HepG2 (cell line): ENCODE measurements around the gene MTHFSD. TPM values are rescaled to one million over a fixed set of nuclear protein-coding genes. Genes with fewer than 3 reads are reported as not detected.

Experiments used
- ATAC-seq: fragments of 200-7000 bp; cut with Tn5 transposase; 3 replicates; pipeline ENCODE4 v1.9.1; 2020; ENCODE audit warnings: mild to moderate bottlenecking, moderate library complexity
- BruUV-seq: library from RNA; stranded (reverse); fragments of 400-500 nt; replicated peaks from 2 replicates; lab custom pipeline; 2021; lab: Mats Ljungman, UMichigan
- CTCF ChIA-PET: fragments of 300-600 bp; formaldehyde crosslinking; extraction: SDS; loops from one replicate; lab custom pipeline; 2021; ENCODE audit warnings: low total read pairs, inconsistent platforms, low intra/inter-chr PET ratio; lab: Yijun Ruan, JAX
- POLR2A ChIA-PET: fragments of 350-600 bp; sonication (Branson Sonifier 250); formaldehyde crosslinking; loops from one replicate; lab custom pipeline; 2020; ENCODE audit warnings: antibody characterized with exemption, inconsistent platforms; lab: Yijun Ruan, JAX
- DNase-seq: peaks from one replicate; pipeline ENCODE4 v3.0.0-alpha.2; 2015; ENCODE audit warnings: low spot score
- FAIRE-seq: peaks from 3 replicates; lab custom pipeline; 2011; peaks lifted over from hg19 to GRCh38; lab: Jason Lieb, UNC
- H2AFZ ChIP-seq: one replicate; pipeline ENCODE4 v1.6.1; 2011; ENCODE audit warnings: low read length, inconsistent platforms
- H3K27ac ChIP-seq: fragments of 300-600 bp; 3 replicates; pipeline ENCODE4 v1.8.0; 2011; ENCODE audit warnings: mixed run types, mild to moderate bottlenecking, mixed read lengths, low read length, inconsistent platforms; ENCODE audit not compliant: insufficient read depth; ENCODE audit errors: extremely low read length
- H3K27me3 ChIP-seq, 2 experiments: fragments of 200-600 bp in 1 of 2; 2 replicates in 1 of 2; 3 replicates in 1 of 2; pipeline versions ENCODE4 v1.6.0 to v1.8.0; 2011; ENCODE audit warnings: low read length in 2 of 2, mild to moderate bottlenecking in 2 of 2, moderate library complexity in 2 of 2, inconsistent platforms in 1 of 2; ENCODE audit not compliant: insufficient read depth in 2 of 2, control insufficient read depth in 1 of 2
- H3K36me3 ChIP-seq, 2 experiments: fragments of 200-600 bp in 1 of 2; replicated peaks in 1 of 2; 2 replicates in 1 of 2; 3 replicates in 1 of 2; pipeline versions ENCODE4 v1.5.1 to v1.8.0; 2011; ENCODE audit warnings: low read length in 2 of 2, inconsistent platforms in 1 of 2; ENCODE audit not compliant: insufficient read depth in 2 of 2, control insufficient read depth in 1 of 2
- H3K4me1 ChIP-seq: 2 replicates; pipeline ENCODE4 v1.5.1; 2012; ENCODE audit warnings: low read length, inconsistent platforms; ENCODE audit not compliant: insufficient read depth
- H3K4me2 ChIP-seq: 2 replicates; pipeline ENCODE4 v1.6.0; 2011; ENCODE audit warnings: low read depth, low read length, inconsistent platforms
- H3K4me3 ChIP-seq, 3 experiments: fragments of 200-600 bp in 1 of 3; sonication (generic), shearing (Covaris generic) in 1 of 3; replicated peaks in 1 of 3; 2 replicates each; pipeline ENCODE4 v1.5.1; 2011 to 2016; ENCODE audit warnings: low read length in 3 of 3, inconsistent platforms in 2 of 3, low read depth in 2 of 3, mild to moderate bottlenecking in 2 of 3, control low read depth in 1 of 3, mixed read lengths in 1 of 3; ENCODE audit not compliant: insufficient read depth in 1 of 3
- H3K79me2 ChIP-seq: one replicate; pipeline ENCODE4 v1.6.1; 2011; ENCODE audit warnings: low read length, inconsistent platforms; ENCODE audit not compliant: insufficient read depth
- H3K9ac ChIP-seq: 2 replicates; pipeline ENCODE4 v1.6.0; 2011; ENCODE audit warnings: mild to moderate bottlenecking, low read depth, low read length, inconsistent platforms; ENCODE audit not compliant: insufficient read depth
- H3K9me3 ChIP-seq: 2 replicates; pipeline ENCODE4 v1.5.1; 2012; ENCODE audit warnings: mild to moderate bottlenecking, low read length
- H4K20me1 ChIP-seq: 2 replicates; pipeline ENCODE4 v1.6.0; 2011; ENCODE audit warnings: inconsistent platforms, mild to moderate bottlenecking, low read length, moderate library complexity; ENCODE audit not compliant: insufficient read depth
- GATAD1 ChIP-seq: IDR thresholded peaks from 2 replicates; pipeline ENCODE4 v1.6.1; 2016; ENCODE audit warnings: missing genetic modification reagents, missing compliant biosample characterization
- KDM5B ChIP-seq: sonication (generic); formaldehyde crosslinking; IDR thresholded peaks from 2 replicates; pipeline ENCODE4 v1.4.0; 2020; ENCODE audit warnings: missing genetic modification reagents, mild to moderate bottlenecking, borderline replicate concordance
- NKX3-1 ChIP-seq: sonication (generic); formaldehyde crosslinking; IDR thresholded peaks from 2 replicates; pipeline ENCODE4 v1.5.0; 2020; ENCODE audit warnings: missing genetic modification reagents
- POLR2AphosphoS5 ChIP-seq: IDR thresholded peaks from 2 replicates; pipeline ENCODE4 v1.6.1; 2012; ENCODE audit warnings: low read depth, low read length
- PTBP1 ChIP-seq: fragments of 200-400 bp; formaldehyde crosslinking; IDR thresholded peaks from 2 replicates; pipeline ENCODE4 v1.6.1; 2018; ENCODE audit warnings: low read length, low read depth; ENCODE audit not compliant: poor library complexity, severe bottlenecking
- ZFY ChIP-seq: sonication (generic); formaldehyde crosslinking; IDR thresholded peaks from 2 replicates; pipeline ENCODE4 v1.4.0; 2020; ENCODE audit warnings: missing genetic modification reagents
- ZNF12 ChIP-seq: sonication (generic); formaldehyde crosslinking; IDR thresholded peaks from 2 replicates; pipeline ENCODE4 v1.5.0; 2020; ENCODE audit warnings: missing genetic modification reagents
- ZNF143 ChIP-seq: sonication (generic); formaldehyde crosslinking; IDR thresholded peaks from 2 replicates; pipeline ENCODE4 v1.4.0; 2020; ENCODE audit warnings: missing genetic modification reagents
- ZNF350 ChIP-seq: sonication (generic); formaldehyde crosslinking; IDR thresholded peaks from 2 replicates; pipeline ENCODE4 v1.4.0; 2020; ENCODE audit warnings: mild to moderate bottlenecking, low read depth, missing genetic modification reagents, borderline replicate concordance
- WGBS: methylation state at CpG from one replicate; pipeline ENCODE4 v1.1.6; 2017; ENCODE audit warnings: low lambda C conversion rate; 5-methylcytosine and 5-hydroxymethylcytosine counted together
- in situ Hi-C: cut with HindIII; loops from 2 replicates; pipeline ENCODE4 v1.10.0; 2017; ENCODE audit warnings: low pct_unique_long_range_greater_than_20kb; ENCODE audit not compliant: extremely low pct_ligation_motif_present
- intact Hi-C: fragments of 100-400 bp; cut with micrococcal nuclease; formaldehyde crosslinking; loops from one replicate; pipeline ENCODE4 v1.10.0; 2022; ENCODE audit not compliant: unreplicated experiment
- polyA plus RNA-seq, 8 experiments: library from polyadenylated mRNA; depleted of rRNA in 3 of 8; stranded (reverse) in 7 of 8; unstranded in 1 of 8; fragments of >200 nt; fragmentation: Illumina TruSeq in 4 of 8; extraction: Trizol in 4 of 8; gene quantifications; 2 replicates each; pipeline versions ENCODE4 v1.2.1 to v1.2.3, GENCODE V29; 2011 to 2016; ENCODE audit warnings: low read depth in 4 of 8, missing spikeins in 1 of 8, mixed read lengths in 1 of 8; ENCODE audit not compliant: insufficient read depth in 1 of 8
- total RNA-seq, 5 experiments: library from RNA; depleted of rRNA; stranded (reverse); fragments of >200 nt; fragmentation: Illumina TruSeq; extraction: Trizol; gene quantifications; 2 replicates each; pipeline ENCODE4 v1.2.3, GENCODE V29; 2016; ENCODE audit warnings: low read depth in 1 of 5
- TF ChIP-seq, protein P1 (sequence below): sonication (generic); formaldehyde crosslinking; IDR thresholded peaks from 2 replicates; pipeline ENCODE4 v1.4.0; 2020; ENCODE audit warnings: missing genetic modification reagents
- TF ChIP-seq, protein P2 (sequence below): sonication (generic); formaldehyde crosslinking; IDR thresholded peaks from 2 replicates; pipeline ENCODE4 v1.4.0; 2020; ENCODE audit warnings: mild to moderate bottlenecking, missing genetic modification reagents
- TF ChIP-seq, protein P3 (sequence below): IDR thresholded peaks from 2 replicates; pipeline ENCODE4 v1.6.1; 2016; ENCODE audit warnings: mild to moderate bottlenecking, missing biosample characterization, missing genetic modification reagents
- TF ChIP-seq, protein P4 (sequence below): IDR thresholded peaks from 2 replicates; pipeline ENCODE4 v1.6.1; 2016; ENCODE audit warnings: mild to moderate bottlenecking
- TF ChIP-seq, protein P5 (sequence below): sonication (generic); formaldehyde crosslinking; IDR thresholded peaks from 2 replicates; pipeline ENCODE4 v1.4.0; 2020; ENCODE audit warnings: mild to moderate bottlenecking, missing genetic modification reagents, borderline replicate concordance

MTHFSD gene
- total and polyA plus RNA-seq, 2 of the 13 experiments (the other 11 are each of a cell fraction or from before 2014, with no cell fraction given): 14.2 to 16.3 TPM

DNA sequence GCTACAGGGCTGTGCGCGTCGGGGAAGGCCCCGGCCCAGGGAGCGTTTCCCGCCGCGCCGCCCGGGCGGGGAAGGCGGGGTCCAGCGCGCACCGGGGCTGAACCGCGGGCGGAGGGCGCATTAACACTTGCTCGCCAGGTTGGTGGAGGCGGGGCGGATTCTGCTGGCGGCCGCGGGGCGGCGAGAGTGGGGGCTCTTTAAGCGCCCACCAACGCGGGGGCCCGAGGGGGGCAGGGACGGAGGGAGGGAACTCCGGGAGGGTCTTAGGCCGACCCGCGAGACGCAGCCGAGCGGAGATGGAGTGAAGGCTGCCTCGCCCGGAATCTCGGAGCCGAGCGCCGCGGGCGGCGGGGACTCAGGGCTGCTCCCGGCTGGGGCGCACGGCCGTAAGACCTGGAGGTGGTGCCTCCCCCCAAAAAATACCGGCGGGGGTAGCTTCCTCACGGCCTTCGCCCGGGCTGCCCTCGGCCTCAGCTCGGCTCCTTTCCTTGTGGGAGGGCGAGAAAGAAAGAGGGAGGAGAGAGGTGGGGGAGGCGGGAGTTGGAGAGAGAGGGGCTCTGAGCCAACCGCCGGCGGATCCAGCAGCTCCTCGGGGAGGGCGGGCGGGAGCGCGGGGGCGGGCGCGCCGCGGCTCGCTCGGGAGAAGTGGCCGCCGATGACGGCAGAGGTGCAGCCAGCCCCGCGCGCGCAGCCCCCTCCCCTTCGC, 45.1 kb downstream of the MTHFSD start:
- intact Hi-C loops: no loop called here
- DNase-seq (no peak), FAIRE-seq (no peak), ATAC-seq (peak; percentile 13; the same call in 2 of the 3 replicates)
- peak overlapping the region in 2 of 3 experiments; percentile 32 to 46; a peak in 2 of 6 replicates for H3K4me3 ChIP-seq
- BruUV-seq: no TSS peak
- no peaks in the 10 kb centered on the region for H3K4me1 ChIP-seq
- no peak overlapping the region for H2AFZ ChIP-seq
- no peaks in the 10 kb centered on the region for H3K79me2 ChIP-seq
- no peak overlapping the region for H3K27ac ChIP-seq
- no peak overlapping the region for H3K9ac ChIP-seq
- H3K27me3 ChIP-seq: peaks cover 34 to 88% of the 10 kb centered on the region in 2 experiments
- no peaks in the 10 kb centered on the region for H3K36me3 ChIP-seq
- ChIA-PET POLR2A (no interaction called here), CTCF (no interaction called here)
- 18% methylated on average over 49 of the region's 84 CpGs for WGBS
- in situ Hi-C loops: loop anchor here (10.0 to 25.0 kb wide), 2 partner anchors 465 to 698 kb away; no protein-coding TSS in a partner anchor
- H3K4me2 ChIP-seq: peak overlapping the region; percentile 52
- no peaks in the 10 kb centered on the region for H3K9me3 ChIP-seq
- H4K20me1 ChIP-seq: no peaks in the 10 kb centered on the region; the same call in 1 of the 2 replicates
- no peak for TF ChIP-seq GATAD1 (CRISPR knock-in tag)
- TF ChIP-seq, protein P1, sequence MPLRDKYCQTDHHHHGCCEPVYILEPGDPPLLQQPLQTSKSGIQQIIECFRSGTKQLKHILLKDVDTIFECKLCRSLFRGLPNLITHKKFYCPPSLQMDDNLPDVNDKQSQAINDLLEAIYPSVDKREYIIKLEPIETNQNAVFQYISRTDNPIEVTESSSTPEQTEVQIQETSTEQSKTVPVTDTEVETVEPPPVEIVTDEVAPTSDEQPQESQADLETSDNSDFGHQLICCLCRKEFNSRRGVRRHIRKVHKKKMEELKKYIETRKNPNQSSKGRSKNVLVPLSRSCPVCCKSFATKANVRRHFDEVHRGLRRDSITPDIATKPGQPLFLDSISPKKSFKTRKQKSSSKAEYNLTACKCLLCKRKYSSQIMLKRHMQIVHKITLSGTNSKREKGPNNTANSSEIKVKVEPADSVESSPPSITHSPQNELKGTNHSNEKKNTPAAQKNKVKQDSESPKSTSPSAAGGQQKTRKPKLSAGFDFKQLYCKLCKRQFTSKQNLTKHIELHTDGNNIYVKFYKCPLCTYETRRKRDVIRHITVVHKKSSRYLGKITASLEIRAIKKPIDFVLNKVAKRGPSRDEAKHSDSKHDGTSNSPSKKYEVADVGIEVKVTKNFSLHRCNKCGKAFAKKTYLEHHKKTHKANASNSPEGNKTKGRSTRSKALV (CRISPR knock-in tag): peak; percentile 78; the same call in 1 of the 2 replicates
- TF ChIP-seq ZNF12: no peak
- TF ChIP-seq, protein P2, sequence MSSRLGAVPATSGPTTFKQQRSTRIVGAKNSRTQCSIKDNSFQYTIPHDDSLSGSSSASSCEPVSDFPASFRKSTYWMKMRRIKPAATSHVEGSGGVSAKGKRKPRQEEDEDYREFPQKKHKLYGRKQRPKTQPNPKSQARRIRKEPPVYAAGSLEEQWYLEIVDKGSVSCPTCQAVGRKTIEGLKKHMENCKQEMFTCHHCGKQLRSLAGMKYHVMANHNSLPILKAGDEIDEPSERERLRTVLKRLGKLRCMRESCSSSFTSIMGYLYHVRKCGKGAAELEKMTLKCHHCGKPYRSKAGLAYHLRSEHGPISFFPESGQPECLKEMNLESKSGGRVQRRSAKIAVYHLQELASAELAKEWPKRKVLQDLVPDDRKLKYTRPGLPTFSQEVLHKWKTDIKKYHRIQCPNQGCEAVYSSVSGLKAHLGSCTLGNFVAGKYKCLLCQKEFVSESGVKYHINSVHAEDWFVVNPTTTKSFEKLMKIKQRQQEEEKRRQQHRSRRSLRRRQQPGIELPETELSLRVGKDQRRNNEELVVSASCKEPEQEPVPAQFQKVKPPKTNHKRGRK (CRISPR knock-in tag): no peak
- TF ChIP-seq, protein P3, sequence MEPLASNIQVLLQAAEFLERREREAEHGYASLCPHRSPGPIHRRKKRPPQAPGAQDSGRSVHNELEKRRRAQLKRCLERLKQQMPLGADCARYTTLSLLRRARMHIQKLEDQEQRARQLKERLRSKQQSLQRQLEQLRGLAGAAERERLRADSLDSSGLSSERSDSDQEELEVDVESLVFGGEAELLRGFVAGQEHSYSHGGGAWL (CRISPR knock-in tag): no peak
- no peak for TF ChIP-seq NKX3-1 (CRISPR knock-in tag)
- TF ChIP-seq ZFY: no peak
- no peak for TF ChIP-seq PTBP1
- TF ChIP-seq KDM5B (CRISPR knock-in tag): peak; percentile 22; the same call in 1 of the 2 replicates
- no peak for TF ChIP-seq ZNF143 (CRISPR knock-in tag)
- TF ChIP-seq ZNF350 (CRISPR knock-in tag): no peak
- TF ChIP-seq, protein P4, sequence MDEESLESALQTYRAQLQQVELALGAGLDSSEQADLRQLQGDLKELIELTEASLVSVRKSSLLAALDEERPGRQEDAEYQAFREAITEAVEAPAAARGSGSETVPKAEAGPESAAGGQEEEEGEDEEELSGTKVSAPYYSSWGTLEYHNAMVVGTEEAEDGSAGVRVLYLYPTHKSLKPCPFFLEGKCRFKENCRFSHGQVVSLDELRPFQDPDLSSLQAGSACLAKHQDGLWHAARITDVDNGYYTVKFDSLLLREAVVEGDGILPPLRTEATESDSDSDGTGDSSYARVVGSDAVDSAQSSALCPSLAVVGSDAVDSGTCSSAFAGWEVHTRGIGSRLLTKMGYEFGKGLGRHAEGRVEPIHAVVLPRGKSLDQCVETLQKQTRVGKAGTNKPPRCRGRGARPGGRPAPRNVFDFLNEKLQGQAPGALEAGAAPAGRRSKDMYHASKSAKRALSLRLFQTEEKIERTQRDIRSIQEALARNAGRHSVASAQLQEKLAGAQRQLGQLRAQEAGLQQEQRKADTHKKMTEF (CRISPR knock-in tag): no peak
- TF ChIP-seq POLR2AphosphoS5: no peak
- TF ChIP-seq, protein P5, sequence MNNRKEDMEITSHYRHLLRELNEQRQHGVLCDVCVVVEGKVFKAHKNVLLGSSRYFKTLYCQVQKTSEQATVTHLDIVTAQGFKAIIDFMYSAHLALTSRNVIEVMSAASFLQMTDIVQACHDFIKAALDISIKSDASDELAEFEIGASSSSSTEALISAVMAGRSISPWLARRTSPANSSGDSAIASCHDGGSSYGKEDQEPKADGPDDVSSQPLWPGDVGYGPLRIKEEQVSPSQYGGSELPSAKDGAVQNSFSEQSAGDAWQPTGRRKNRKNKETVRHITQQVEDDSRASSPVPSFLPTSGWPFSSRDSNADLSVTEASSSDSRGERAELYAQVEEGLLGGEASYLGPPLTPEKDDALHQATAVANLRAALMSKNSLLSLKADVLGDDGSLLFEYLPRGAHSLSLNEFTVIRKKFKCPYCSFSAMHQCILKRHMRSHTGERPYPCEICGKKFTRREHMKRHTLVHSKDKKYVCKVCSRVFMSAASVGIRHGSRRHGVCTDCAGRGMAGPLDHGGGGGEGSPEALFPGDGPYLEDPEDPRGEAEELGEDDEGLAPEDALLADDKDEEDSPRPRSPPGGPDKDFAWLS (CRISPR knock-in tag): no peak
